Natural killer cell (primary cell): Measurements from ENCODE around the gene ROBO4. TPM values are rescaled to one million over a fixed set of nuclear protein-coding genes. Genes with fewer than 3 reads are reported as not detected.

Experiments
- ATAC-seq, 3 donors: fragments of 150-1000 bp in 2 of 3; fragments of 200-7000 bp in 1 of 3; cut with Tn5 transposase; 1 replicate in 1 of 3; 2 replicates in 2 of 3; pipeline ENCODE4 v1.10.0; 2021; ENCODE audit warnings: mild to moderate bottlenecking in 2 of 3, moderate library complexity in 2 of 3
- DNase-seq, 2 donors: peaks; one replicate each; pipeline versions ENCODE4 v3.0.0 to v3.0.0-alpha.2; 2013 to 2021; ENCODE audit warnings: mixed read lengths in 1 of 2
- H3K27ac ChIP-seq: one replicate; pipeline ENCODE4 v1.5.1; 2013; ENCODE audit warnings: mild to moderate bottlenecking, low read length
- H3K27me3 ChIP-seq: one replicate; pipeline ENCODE4 v1.6.1; 2013; ENCODE audit warnings: low read length; ENCODE audit not compliant: control insufficient read depth, insufficient read depth
- H3K36me3 ChIP-seq: one replicate; pipeline ENCODE4 v1.6.1; 2013; ENCODE audit warnings: low read length; ENCODE audit not compliant: control insufficient read depth, insufficient read depth
- H3K4me1 ChIP-seq: one replicate; pipeline ENCODE4 v1.6.1; 2013; ENCODE audit warnings: low read length; ENCODE audit not compliant: control insufficient read depth, insufficient read depth
- H3K4me3 ChIP-seq: one replicate; pipeline ENCODE4 v1.5.1; 2013; ENCODE audit warnings: low read length
- H3K9me3 ChIP-seq: one replicate; pipeline ENCODE4 v1.6.1; 2013; ENCODE audit warnings: low read length; ENCODE audit not compliant: control insufficient read depth, insufficient read depth
- H3K27ac Mint-ChIP-seq, 2 donors: one replicate each; pipeline ENCODE4 v1.8.0; 2022; ENCODE audit warnings: mild to moderate bottlenecking in 2 of 2, mixed read lengths in 2 of 2, moderate library complexity in 1 of 2
- H3K27me3 Mint-ChIP-seq, 2 donors: one replicate each; pipeline ENCODE4 v1.8.0; 2022; ENCODE audit warnings: low read depth in 2 of 2, mixed read lengths in 2 of 2
- H3K36me3 Mint-ChIP-seq: one replicate; pipeline ENCODE4 v1.8.0; 2022; ENCODE audit warnings: mixed read lengths
- H3K4me1 Mint-ChIP-seq, 2 donors: one replicate each; pipeline ENCODE4 v1.8.0; 2022; ENCODE audit warnings: mixed read lengths in 2 of 2
- H3K4me3 Mint-ChIP-seq: one replicate; pipeline ENCODE4 v1.8.0; 2022; ENCODE audit warnings: mild to moderate bottlenecking, moderate library complexity, mixed read lengths
- H3K9me3 Mint-ChIP-seq, 2 donors: one replicate each; pipeline ENCODE4 v1.8.0; 2022; ENCODE audit warnings: mixed read lengths in 2 of 2
- WGBS: methylation state at CpG from one replicate; pipeline ENCODE4 v1.1.7; 2013; ENCODE audit warnings: missing lambda C conversion rate; ENCODE audit not compliant: insufficient coverage; 5-methylcytosine and 5-hydroxymethylcytosine counted together
- intact Hi-C: fragments of 100-400 bp; cut with micrococcal nuclease; formaldehyde crosslinking; loops from one replicate; pipeline ENCODE4 v1.14.2; 2022
- total RNA-seq, 4 donors: library from RNA; stranded (reverse); fragments of 120-200 nt in 1 of 4; gene quantifications; one replicate each; pipeline versions ENCODE4 v1.2.3 to v1.2.4, GENCODE V29; 2013 to 2022
- TF ChIP-seq, protein P1 (sequence below): fragments of 200-600 bp; IDR thresholded peaks from one replicate; pipeline ENCODE4 v1.8.0; 2022; ENCODE audit warnings: antibody characterized with exemption

ROBO4 gene
- total RNA-seq, 3 donors from 2014 or later (not counting 1 experiment from before 2014, with no cell fraction given), result not detected

DNA sequence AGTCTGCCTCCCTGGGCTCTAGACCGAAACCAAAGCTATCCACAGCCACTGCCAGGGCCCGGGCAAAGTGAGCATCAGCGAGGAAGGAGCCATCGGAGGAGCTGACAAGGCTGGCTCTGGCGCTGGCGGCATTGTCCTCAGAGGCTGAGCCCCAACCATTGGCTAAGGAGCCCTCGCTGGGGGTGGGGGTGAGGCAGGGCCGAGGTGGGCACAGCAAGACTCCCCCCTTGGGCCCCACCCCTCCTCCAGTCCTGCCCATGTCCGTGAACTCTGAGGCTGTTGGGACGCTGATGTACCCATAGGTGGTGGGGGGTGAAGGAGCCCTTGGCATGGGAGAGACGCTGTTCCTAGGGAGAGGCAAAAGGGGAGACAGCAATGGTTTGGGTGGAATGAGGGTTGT, 11.2 kb downstream of the ROBO4 start:
- Histone ChIP-seq H3K4me1 (no peaks in the 10 kb centered on the region), H3K36me3 (no peaks in the 10 kb centered on the region), H3K27me3 (no peaks in the 10 kb centered on the region), H3K4me3 (no peak overlapping the region), H3K27ac (no peak overlapping the region), H3K9me3 (no peaks in the 10 kb centered on the region)
- Mint-ChIP-seq H3K36me3 (no peaks in the 10 kb centered on the region), H3K9me3 (no peaks in the 10 kb centered on the region), H3K27me3 (peaks cover 0 to 5% of the 10 kb centered on the region in 2 donors), H3K4me1 (no peaks in the 10 kb centered on the region), H3K4me3 (no peak overlapping the region), H3K27ac (no peak overlapping the region)
- intact Hi-C loops, result no loop called here
- TF ChIP-seq, protein P1, sequence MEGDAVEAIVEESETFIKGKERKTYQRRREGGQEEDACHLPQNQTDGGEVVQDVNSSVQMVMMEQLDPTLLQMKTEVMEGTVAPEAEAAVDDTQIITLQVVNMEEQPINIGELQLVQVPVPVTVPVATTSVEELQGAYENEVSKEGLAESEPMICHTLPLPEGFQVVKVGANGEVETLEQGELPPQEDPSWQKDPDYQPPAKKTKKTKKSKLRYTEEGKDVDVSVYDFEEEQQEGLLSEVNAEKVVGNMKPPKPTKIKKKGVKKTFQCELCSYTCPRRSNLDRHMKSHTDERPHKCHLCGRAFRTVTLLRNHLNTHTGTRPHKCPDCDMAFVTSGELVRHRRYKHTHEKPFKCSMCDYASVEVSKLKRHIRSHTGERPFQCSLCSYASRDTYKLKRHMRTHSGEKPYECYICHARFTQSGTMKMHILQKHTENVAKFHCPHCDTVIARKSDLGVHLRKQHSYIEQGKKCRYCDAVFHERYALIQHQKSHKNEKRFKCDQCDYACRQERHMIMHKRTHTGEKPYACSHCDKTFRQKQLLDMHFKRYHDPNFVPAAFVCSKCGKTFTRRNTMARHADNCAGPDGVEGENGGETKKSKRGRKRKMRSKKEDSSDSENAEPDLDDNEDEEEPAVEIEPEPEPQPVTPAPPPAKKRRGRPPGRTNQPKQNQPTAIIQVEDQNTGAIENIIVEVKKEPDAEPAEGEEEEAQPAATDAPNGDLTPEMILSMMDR, result no peak
- DNase-seq (no peak), ATAC-seq (no peak)
- WGBS, result 81% methylated on average over 11 of the region's 11 CpGs

DNA sequence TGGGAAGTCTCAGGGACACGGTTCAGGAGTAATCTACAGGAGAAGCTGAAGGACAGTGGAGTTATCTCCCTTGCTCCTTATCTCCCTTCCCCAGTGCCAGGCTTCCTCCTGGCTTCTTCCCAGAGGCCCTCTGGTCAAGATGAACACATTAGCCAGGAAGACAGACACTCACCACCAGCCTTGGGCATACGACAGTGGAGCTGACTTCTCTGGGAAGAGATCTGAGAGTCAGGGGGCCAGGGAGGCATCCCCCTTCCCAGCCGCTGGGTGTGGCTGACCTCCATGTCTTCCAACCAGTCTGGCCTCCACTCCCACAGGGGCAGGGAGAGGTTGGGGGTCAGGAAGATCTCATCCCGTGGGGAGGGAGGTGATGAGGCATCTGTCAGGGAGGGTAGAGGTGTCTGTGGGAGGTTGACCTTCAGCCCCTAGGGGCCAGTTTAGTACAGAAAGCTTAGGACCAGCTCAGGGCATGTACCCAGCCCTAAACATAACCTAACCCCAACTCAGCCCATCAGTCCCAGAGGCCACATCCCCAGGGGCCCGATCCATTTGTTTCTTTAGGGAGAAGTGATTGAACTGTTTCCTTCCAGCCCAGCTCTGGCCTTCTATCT, 12.7 kb downstream of the ROBO4 start:
- 79% methylated on average over 4 of the region's 5 CpGs for WGBS
- Histone ChIP-seq H3K27ac (no peak overlapping the region), H3K4me1 (no peaks in the 10 kb centered on the region), H3K27me3 (no peaks in the 10 kb centered on the region), H3K36me3 (no peaks in the 10 kb centered on the region), H3K4me3 (no peak overlapping the region), H3K9me3 (no peaks in the 10 kb centered on the region)
- H3K36me3 Mint-ChIP-seq, result no peaks in the 10 kb centered on the region
- ATAC-seq, result no peak
- H3K27me3 Mint-ChIP-seq, result peaks cover 0 to 5% of the 10 kb centered on the region in 2 donors
- H3K27ac Mint-ChIP-seq, result no peak overlapping the region
- no peak overlapping the region for H3K4me3 Mint-ChIP-seq
- H3K9me3 Mint-ChIP-seq, result no peaks in the 10 kb centered on the region
- TF ChIP-seq, protein P1, result no peak
- intact Hi-C loops, result no loop called here
- H3K4me1 Mint-ChIP-seq, result peaks cover 0 to 5% of the 10 kb centered on the region in 2 donors
- DNase-seq, result no peak

DNA sequence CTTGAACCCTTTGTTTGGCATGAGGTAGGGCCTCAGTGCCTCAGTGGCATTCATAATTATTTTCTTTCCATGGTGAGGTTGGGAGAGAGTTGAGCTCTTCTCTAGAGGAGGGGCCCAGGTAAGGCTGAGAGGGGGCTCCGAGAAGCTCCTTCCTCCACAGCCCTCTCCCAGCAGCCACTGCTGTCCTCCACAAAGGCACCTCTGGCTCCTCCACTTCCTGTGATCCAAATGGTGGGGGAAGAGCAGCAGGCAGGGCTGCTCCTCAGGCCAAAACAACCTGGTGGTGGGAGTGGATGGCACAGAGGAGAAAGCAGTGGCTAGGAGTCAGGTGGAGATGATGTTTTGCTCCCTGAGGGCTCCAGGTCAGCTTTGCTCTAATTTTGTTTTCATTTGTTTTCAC, 13.3 kb downstream of the ROBO4 start:
- Mint-ChIP-seq H3K4me3 (no peak overlapping the region), H3K9me3 (no peaks in the 10 kb centered on the region), H3K27ac (no peak overlapping the region), H3K27me3 (peaks cover 0 to 5% of the 10 kb centered on the region in 2 donors), H3K36me3 (no peaks in the 10 kb centered on the region), H3K4me1 (peaks cover 0 to 11% of the 10 kb centered on the region in 2 donors)
- peak in 1 of 2 donors; percentile 9 for DNase-seq
- H3K4me1 ChIP-seq, result no peaks in the 10 kb centered on the region
- TF ChIP-seq, protein P1, result no peak
- ATAC-seq, result no peak
- no peak overlapping the region for H3K27ac ChIP-seq
- no peaks in the 10 kb centered on the region for H3K36me3 ChIP-seq
- intact Hi-C loops, result no loop called here
- WGBS, result no CpG with 5 or more reads among the region's 1 CpG
- H3K27me3 ChIP-seq, result no peaks in the 10 kb centered on the region
- H3K9me3 ChIP-seq, result no peaks in the 10 kb centered on the region
- H3K4me3 ChIP-seq, result no peak overlapping the region
